ENCODE measurements around the gene PLAAT5.

PLAAT5 gene

DNA sequence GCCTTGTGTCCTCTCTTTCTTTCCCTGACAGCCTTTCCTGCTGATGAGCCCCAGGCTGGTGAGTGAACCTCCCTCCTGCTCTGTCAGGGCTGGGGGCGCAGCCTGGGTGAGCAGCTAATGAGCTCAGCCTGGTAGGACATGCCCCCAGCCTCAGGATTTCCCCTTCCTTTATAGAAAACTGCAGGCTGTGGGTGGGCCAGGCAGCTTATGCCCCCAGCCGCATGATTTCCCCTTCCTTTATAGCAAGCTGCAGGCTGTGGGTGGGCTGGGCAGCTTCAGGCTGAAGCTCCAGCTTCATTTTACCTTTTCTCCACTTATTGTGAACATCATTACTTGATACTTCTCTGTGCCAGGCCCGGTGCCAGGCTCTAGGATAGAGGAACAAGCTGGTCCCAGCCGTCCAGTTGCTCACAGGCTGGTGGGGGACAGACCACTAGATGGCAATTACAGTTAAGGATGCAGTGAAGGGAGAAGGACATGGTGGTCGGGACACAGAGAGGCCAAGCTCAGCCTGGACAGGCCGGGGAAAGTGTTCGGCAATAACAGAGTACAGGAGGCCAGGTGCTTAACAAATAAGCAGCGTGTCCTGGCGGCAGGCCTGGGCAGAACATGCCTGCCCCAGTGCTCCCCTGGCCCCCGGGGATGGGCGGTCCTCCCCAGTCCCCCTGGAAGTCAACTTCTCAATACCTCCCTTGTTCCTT, 20.2 kb upstream of the PLAAT5 start:
- no peak for DNase-seq

- DNase-seq: no peak
Observed at GRCh38 chr11:63510360-63511047, 19.5 kb upstream of the PLAAT5 start.

DNA sequence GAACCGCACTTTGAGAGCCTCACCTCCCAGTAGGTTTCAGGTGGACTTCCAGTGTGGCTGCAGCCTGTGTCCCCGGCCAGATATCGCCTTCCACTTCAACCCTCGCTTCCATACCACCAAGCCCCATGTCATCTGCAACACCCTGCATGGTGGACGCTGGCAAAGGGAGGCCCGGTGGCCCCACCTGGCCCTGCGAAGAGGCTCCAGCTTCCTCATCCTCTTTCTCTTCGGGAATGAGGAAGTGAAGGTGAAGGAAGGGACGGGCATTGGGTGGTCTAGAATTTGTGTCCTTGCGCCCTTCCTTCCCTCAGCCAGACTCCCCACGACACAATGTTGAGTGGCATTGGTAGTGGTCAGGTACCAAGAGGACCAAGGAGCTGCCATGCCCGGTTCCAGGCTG, 17.8 kb upstream of the PLAAT5 start:
- no peak for DNase-seq

GRCh38 chr11:63508009-63508408, 17.0 kb upstream of the PLAAT5 start:
- DNase-seq: peak; percentile 38

DNA sequence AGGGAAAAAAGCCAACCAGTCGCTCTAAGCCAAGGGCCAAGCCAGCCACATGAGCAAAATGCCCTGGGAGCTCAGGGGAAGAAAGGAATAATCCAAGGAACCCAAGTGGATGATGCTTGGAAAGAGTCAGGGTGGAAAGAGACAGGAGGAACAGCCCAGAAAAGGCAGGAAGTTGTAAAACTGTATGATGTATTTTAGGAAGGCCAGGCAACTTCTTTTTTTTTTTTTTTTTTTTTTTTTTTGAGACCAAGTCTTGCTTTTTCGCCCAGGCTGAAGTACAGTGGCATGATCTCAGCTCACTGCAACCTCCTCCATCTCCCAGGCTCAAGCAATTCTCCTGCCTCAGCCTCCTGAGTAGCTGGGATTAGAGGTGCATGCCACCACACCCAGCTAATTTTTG, 16.5 kb upstream of the PLAAT5 start:
- no peak for DNase-seq

DNA sequence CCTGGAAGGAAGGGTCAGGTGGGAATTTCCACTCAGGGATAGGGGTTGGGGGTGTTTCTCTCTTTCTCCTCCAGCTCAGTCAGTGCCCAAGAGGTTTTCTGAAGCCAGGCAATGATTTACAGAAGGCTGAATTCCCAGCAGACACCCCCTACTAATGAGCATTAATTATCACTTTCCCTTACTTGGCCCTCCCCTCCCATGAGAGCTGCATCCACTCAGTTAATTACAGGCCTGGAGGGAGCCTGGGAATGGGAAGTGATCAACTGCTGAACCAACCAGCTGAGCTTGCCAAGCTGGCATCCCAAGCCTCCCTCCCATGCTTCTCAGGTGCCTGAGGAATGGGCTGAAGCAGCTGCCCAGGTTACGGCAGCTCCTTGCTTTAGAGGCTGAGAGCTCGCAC, 15.9 kb upstream of the PLAAT5 start:
- DNase-seq: no peak

DNA sequence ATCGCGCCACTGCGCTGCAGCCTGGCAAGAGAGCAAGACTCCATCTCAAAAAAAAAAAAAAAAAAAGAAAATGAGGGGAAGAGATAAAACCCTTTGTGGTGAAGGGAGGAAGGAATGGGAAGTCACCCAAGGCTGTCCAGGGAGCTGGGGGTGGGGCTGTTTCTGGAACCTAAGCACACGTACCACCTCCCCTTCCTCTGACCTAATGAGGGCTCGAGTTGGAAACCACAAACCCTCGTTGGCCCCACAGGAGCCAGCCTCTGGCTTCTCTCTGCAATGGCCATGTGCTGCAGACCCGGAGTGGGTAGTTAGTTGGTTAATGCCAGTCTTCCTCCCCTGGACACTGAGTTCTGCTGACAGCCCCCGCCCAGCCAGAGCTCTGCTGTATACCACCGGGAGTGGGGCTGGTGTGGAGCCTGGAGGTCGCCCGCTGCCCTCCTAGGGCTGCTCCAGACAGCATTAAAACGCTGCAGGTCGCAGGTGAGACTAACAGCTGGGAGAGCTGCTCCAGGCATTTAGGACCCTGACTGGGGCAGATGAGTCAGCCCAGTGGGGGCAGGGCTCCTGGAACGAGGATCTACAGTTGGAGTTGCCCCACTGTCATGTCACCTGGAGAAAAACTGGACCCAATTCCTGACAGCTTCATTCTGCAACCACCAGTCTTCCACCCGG, 15.0 kb upstream of the PLAAT5 start, which contains the start of gene LGALS12:
LGALS12 (plus strand) TSS at position 228 of the 672 bp plus-strand sequence; CDS start at position 603, 375 bp downstream.
- no peak for DNase-seq

GRCh38 chr11:63504933-63505586, 14.1 kb upstream of the PLAAT5 start:
- DNase-seq: no peak

DNA sequence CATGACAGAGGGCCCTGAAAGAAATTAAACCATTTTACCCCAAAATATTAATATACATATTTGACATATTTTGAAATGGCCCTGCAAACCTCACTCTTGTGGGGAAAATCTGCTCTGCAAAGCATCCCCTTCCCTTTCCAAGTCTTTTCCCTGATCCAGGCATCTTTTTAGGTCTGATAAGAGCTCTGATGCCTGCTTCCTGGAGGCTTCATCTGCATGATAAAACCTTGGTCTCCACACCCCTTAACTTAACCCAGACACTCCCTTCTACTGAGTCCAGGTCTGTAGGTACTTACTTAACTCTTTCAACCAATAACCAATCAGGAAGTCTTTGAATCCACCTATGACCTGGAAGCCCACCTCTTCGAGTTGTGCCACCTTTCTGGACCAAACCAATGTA, 13.1 kb upstream of the PLAAT5 start:
- DNase-seq: no peak

- no peak for DNase-seq
Observed at GRCh38 chr11:63503492-63503891, 12.5 kb upstream of the PLAAT5 start.

DNA sequence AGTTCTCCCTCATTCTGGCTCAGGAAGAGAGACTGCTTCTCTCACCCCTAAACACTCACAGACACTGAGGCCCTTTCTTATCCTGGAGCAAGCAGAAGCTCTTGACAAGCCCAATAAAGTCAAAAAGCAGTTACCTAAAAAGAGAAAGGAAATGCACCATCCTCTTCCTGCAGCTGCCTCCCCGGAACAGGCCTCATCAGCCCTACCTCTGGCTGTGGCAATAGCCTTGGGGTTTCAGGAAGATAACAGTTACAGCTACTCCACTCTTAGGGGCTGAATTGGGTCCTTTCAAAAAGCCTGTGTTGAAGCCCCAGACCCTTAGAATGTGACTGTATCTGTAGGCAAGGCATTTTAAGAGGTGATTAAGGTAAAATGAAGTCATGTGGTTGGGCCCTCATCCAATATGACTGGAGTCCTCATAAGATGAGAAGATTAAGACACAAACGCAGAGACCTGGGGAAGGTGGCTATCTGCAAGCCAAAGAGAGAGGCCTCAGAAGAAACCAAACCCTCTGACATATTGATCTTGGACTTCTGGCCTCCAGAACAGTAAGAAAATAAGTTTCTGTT, 11.4 kb upstream of the PLAAT5 start:
- DNase-seq: no peak

DNA sequence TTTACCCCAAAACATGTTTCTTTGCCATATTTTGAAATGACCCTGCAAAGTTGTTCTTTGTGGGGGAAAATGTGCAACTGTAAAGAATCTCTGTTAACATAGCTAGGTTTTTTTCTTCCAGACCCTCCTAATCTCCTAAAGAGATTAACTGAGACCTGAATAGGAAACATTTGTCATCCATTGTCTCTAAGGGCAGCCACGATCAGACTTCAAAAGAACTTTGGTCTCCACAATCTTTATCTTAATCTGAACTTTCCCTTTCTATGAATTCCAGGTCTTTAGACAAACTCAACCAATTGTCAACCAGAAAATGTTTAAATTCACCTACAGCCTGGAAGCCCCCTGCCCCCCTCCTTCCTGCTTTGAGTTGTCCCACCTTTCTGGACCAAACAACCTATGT, 10.3 kb upstream of the PLAAT5 start:
- DNase-seq: no peak

DNA sequence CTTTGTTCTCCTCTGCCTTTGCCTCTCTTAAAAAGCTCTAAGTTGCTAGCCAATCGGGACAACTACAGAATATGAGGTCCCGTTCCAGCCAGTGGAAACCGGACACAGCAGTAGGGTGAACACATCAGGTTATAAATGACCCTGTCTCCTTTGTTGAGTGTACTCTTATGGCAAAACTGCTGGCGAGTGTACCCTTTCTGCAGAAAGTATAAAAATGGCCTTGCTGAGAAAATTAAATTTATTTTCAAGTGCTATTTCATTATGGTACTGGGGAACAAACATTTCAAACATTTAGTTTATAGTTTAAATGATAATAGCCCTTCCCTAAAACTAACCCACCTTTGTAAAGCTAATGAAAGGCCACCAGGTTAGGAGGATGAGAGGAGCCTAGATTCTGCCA, 8.9 kb upstream of the PLAAT5 start:
- DNase-seq: no peak

DNA sequence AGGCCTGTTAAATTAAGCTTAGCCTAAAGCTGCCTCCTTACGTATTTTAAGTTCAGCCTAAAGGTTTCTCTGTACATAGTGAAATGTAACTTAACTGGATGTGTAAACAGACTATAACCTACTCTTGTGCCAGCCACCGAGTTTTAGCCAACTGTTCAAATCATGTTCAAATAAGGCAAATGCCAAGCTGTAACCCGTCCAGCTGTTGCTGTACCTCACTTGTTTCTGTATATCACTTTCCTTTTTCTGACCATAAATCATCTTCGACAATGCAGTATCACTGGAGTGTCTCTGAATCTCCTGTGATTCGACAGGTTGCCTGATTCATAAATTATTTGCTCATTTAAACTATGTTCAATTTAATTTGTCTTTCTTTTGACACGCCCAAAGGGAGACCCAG, 4.0 kb upstream of the PLAAT5 start:
- no peak for DNase-seq

GRCh38 chr11:63493127-63493526, 2.2 kb upstream of the PLAAT5 start:
- no peak for DNase-seq

DNA sequence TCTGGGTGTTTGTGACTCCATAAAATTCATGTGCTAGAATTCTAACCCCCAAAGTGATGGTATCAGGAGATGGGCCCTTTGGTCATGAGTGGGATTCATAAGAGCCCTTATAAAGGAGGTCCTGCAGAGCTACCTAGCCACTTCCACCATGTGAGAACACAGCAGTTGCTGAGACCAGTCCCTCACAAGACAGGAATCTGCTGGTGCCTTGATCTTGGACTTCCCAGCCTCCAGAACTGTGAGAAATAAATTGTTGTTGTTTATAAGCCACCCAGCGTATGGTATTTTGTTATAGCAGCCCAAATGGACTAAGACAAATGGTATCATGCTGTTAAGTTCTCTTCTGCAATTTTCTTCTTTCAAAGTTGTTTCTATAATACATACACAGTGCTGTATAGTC, 1.5 kb upstream of the PLAAT5 start:
- no peak for DNase-seq

DNA sequence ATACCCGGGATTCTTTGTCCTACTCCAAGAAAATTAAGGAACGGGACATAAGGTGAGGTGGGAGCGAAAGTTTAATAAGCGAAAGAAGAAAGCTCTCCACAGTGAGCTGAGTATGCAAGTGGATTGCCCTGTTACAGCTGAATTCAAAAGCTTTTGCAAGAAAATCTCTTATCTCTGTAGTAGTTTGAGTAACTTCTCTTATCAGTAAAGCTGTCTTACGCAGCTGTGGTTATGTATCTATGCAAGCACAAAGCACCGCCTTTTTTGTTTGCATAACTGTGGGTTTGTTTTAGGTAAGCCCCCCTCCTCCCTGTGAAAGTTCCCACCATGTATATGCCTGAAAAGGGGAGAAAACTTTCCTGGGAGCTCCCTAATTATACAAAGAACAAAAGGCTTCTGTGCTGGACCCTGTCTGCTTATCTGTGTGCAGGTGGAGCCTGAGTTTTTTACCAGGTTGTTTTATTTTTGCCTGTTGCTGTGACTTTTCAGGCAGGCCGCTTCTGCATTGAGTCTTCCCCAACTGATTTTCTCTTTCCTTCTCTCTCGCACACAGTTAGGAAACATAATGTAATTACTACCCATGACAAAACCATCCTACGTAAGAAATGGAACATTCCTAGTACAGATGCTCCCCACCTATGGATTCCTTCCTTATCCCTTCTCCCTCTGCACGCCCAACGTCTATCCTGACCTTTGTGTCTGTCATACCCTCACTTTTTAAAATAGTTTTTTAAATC, 837 bp upstream of the PLAAT5 start:
- DNase-seq: no peak

GRCh38 chr11:63491240-63491587, 247 bp upstream of the PLAAT5 start:
- DNase-seq: no peak

- DNase-seq: no peak
Observed at GRCh38 chr11:63489879-63490278, 1.1 kb downstream of the PLAAT5 start.

- DNase-seq: no peak
Observed at GRCh38 chr11:63488789-63489188, 2.2 kb downstream of the PLAAT5 start.

DNA sequence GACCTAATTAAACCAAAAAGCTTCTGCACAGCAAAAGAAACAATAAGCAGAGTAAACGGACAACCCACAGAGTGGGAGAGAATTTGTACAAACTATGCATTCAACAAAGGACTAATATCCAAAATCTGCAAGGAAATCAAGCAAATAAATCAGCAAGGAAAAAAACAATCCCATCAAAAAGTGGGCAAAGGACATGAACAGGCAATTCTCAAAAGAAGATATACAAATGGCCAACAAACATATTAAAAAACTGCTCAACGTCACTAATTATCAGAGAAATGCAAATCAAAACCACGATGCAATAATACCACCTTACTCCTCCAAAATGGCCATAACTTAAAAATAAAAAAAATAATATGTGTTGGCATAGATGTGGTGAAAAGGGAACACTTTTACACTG, 5.2 kb downstream of the PLAAT5 start:
- DNase-seq: no peak

DNA sequence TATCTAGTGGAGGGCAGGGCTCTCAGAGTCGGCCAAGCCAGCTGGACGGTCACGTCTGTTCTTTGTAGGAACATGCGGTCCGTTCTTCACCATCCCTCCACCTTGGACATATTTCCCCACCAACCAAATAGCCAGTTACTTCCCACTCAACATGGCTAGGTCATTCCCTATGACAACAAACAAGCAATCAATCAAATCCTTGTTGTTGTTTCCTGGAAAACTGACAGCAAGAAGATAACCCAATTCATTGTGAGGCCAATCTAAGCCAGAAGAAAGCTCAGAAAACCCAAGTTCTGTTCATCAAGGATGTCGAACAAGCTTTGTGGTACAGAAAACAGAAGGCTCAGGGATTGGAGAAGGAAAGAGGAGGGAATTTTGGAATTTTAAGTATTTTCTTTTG, 10.9 kb downstream of the PLAAT5 start:
- no peak for DNase-seq

- DNase-seq: peak; percentile 59
Observed at GRCh38 chr11:63478896-63479295, 12.1 kb downstream of the PLAAT5 start.
